Measurements from ENCODE around the gene DHX8. TPM values are rescaled to one million over a fixed set of nuclear protein-coding genes. Genes with fewer than 3 reads are reported as not detected.

DHX8 gene
- total and polyA plus RNA-seq, 10 of the 15 experiments (the other 5 are each of a cell fraction or from before 2014, with no cell fraction given): 27.6 to 50.4 (median 35.7) TPM

DNA sequence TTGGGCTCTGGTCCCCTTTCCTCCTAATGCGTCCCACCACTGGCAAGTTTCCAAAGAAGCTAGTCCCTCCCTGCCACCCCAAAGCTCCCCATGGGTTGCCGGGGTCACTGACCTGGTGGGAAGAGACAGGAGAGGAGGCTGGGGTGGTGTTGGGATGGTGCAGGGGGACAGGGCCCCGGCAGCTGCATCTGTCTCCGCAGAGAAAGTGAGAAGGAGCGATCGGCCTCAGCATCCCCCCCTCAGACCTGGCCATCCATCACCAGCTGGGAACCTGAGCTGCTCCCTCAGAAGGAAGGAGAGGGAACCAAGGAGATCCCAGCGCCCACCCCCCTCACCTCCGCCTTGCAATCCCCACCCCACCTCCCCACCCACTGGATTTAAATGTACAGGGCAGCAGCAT, 59.1 kb downstream of the DHX8 start (continued):
- TF ChIP-seq SIN3A (IDR thresholded peaks at IDR 0.05; ENCODE audit: low read depth, low read length): no peak
- TF ChIP-seq FOXK2 (IDR thresholded peaks at IDR 0.05): no peak

DNA sequence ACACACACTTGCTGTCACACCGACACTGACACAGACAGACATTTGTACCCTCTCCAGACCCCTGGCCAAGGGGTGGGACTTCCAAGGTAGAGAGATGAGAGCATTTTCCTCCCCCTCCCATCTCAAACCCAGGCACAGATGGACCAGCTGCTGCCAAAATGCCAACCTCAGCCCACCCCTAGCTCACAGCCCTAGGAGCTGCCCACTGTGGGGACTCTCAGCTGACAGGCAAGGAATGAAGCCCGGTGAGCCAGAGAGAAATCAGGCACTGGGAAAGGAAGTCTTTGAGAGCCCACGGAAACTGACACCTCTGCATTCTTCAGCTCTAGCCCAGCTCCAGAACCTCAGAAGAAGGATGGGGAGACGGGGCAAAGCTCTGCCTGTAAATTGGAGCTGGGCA, 59.5 kb downstream of the DHX8 start:
- H3K27me3 ChIP-seq (replicated peaks in 1 of 2; ENCODE audit: control insufficient read depth in 2 of 2, insufficient read depth in 2 of 2, low read length in 1 of 2): peaks cover 0 to 4% of the 10 kb centered on the region in 2 experiments; a peak in 2 of 4 replicates
- FAIRE-seq (no peak), DNase-seq (ENCODE audit: low read depth, low spot score) (no peak), ATAC-seq (no peak)
- ChIA-PET CTCF (interaction anchor here (0.9 to 1.9 kb wide), 13 partner anchors 10 to 223 kb away, joined by 3 to 8 read pairs (median 4); partner anchors contain the start of gene DHX8), SMC1A (ENCODE audit: uncharacterized antibody, unreplicated experiment) (interaction anchor here (0.7 to 1.6 kb wide), 13 partner anchors 12 to 149 kb away, joined by 3 to 7 read pairs (median 3); no protein-coding TSS in a partner anchor), RAD21 (ENCODE audit: unreplicated experiment) (interaction anchor here (1.0 to 1.4 kb wide), 4 partner anchors 25 to 130 kb away, joined by 3 to 7 read pairs (median 5); no protein-coding TSS in a partner anchor), POLR2A (interaction anchor here (1.3 kb wide), 1 partner anchor 27 kb away, joined by 3 read pairs; no protein-coding TSS in a partner anchor)
- no peak overlapping the region for H3K27ac ChIP-seq (ENCODE audit: control insufficient read depth, insufficient read depth)
- H2AFZ ChIP-seq (ENCODE audit: control insufficient read depth, low read depth, low read length): no peak overlapping the region
- no TSS peak for BruUV-seq (replicated peaks)
- TF ChIP-seq ZNF217 (IDR thresholded peaks at IDR 0.05) (no peak), ZNF24 (IDR thresholded peaks at IDR 0.05) (no peak), IKZF1 (conservative IDR thresholded peaks at IDR 0.05) (no peak), YY1 (IDR thresholded peaks at IDR 0.05; ENCODE audit: low read depth, low read length) (no peak), ZNF274 (IDR thresholded peaks at IDR 0.05; ENCODE audit: insufficient read depth, insufficient read length) (no peak), SREBF2 (IDR thresholded peaks at IDR 0.05; ENCODE audit: low read length) (no peak), CBFB (IDR thresholded peaks at IDR 0.05; ENCODE audit: low read depth) (no peak), NRF1 (conservative IDR thresholded peaks at IDR 0.05; ENCODE audit: low read depth, low read length) (no peak), ATF7 (IDR thresholded peaks at IDR 0.05; ENCODE audit: low read depth) (no peak), FOXM1 (IDR thresholded peaks at IDR 0.05; ENCODE audit: low read depth, low read length) (no peak), CHD2 (IDR thresholded peaks at IDR 0.05; ENCODE audit: borderline replicate concordance, low read depth, low read length) (no peak), RB1 (IDR thresholded peaks at IDR 0.05; ENCODE audit: borderline replicate concordance) (no peak), GABPA (IDR thresholded peaks at IDR 0.05; ENCODE audit: low read depth) (no peak), NFIC (IDR thresholded peaks at IDR 0.05; ENCODE audit: low read depth, low read length) (no peak), RELA (IDR thresholded peaks at IDR 0.05; ENCODE audit: borderline replicate concordance, partially characterized antibody) (no peak), FOS (IDR thresholded peaks at IDR 0.05; ENCODE audit: borderline replicate concordance, extremely low read depth, insufficient read length) (no peak), MEF2B (IDR thresholded peaks at IDR 0.05; ENCODE audit: partially characterized antibody, poor library complexity, severe bottlenecking) (no peak)
- TF ChIP-seq, protein P1, sequence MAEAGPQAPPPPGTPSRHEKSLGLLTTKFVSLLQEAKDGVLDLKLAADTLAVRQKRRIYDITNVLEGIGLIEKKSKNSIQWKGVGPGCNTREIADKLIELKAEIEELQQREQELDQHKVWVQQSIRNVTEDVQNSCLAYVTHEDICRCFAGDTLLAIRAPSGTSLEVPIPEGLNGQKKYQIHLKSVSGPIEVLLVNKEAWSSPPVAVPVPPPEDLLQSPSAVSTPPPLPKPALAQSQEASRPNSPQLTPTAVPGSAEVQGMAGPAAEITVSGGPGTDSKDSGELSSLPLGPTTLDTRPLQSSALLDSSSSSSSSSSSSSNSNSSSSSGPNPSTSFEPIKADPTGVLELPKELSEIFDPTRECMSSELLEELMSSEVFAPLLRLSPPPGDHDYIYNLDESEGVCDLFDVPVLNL (IDR thresholded peaks at IDR 0.05; ENCODE audit: low read depth, low read length): no peak
- TF ChIP-seq, protein P2, sequence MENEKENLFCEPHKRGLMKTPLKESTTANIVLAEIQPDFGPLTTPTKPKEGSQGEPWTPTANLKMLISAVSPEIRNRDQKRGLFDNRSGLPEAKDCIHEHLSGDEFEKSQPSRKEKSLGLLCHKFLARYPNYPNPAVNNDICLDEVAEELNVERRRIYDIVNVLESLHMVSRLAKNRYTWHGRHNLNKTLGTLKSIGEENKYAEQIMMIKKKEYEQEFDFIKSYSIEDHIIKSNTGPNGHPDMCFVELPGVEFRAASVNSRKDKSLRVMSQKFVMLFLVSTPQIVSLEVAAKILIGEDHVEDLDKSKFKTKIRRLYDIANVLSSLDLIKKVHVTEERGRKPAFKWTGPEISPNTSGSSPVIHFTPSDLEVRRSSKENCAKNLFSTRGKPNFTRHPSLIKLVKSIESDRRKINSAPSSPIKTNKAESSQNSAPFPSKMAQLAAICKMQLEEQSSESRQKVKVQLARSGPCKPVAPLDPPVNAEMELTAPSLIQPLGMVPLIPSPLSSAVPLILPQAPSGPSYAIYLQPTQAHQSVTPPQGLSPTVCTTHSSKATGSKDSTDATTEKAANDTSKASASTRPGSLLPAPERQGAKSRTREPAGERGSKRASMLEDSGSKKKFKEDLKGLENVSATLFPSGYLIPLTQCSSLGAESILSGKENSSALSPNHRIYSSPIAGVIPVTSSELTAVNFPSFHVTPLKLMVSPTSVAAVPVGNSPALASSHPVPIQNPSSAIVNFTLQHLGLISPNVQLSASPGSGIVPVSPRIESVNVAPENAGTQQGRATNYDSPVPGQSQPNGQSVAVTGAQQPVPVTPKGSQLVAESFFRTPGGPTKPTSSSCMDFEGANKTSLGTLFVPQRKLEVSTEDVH (IDR thresholded peaks at IDR 0.05; ENCODE audit: low read depth, partially characterized antibody): no peak
- intact Hi-C loops (cut with micrococcal nuclease; ENCODE audit: unreplicated experiment) (no loop called here), in situ Hi-C loops (cut with MboI) (no loop called here)
- no peaks in the 10 kb centered on the region for H3K36me3 ChIP-seq (ENCODE audit: control insufficient read depth in 2 of 2, insufficient read depth in 2 of 2, low read length in 1 of 2)
- no peaks in the 10 kb centered on the region for H3K9me3 ChIP-seq (replicated peaks; ENCODE audit: control insufficient read depth, insufficient read depth, low read length)
- H4K20me1 ChIP-seq (ENCODE audit: control insufficient read depth, insufficient read depth): peaks cover 2% of the 10 kb centered on the region; the same call in 1 of the 2 replicates
- peaks cover 3% of the 10 kb centered on the region; the same call in 1 of the 2 replicates for H3K4me1 ChIP-seq (ENCODE audit: control insufficient read depth, insufficient read depth, low read length)
- WGBS (ENCODE audit: insufficient coverage, insufficient replicate concordance, low lambda C conversion rate, missing lambda C conversion rate): 65% methylated on average over 4 of the region's 4 CpGs
- H3K9ac ChIP-seq (ENCODE audit: control insufficient read depth, insufficient read depth, low read length): no peak overlapping the region
- H3K4me2 ChIP-seq (ENCODE audit: control insufficient read depth, insufficient read depth): no peak overlapping the region
- no peaks in the 10 kb centered on the region for H3K79me2 ChIP-seq (ENCODE audit: control insufficient read depth, insufficient read depth, low read length)
- H3K4me3 ChIP-seq: no peak overlapping the region
